Uterine smooth muscle cell (primary cell): Measurements from ENCODE around the gene SH3PXD2A. TPM values are rescaled to one million over a fixed set of nuclear protein-coding genes. Genes with fewer than 3 reads are reported as not detected.

ENCODE experiments used
- total RNA-seq: library from RNA; depleted of rRNA; stranded (reverse); fragments of >200 nt; gene quantifications from 2 replicates; pipeline ENCODE4 v1.2.3, GENCODE V29; 2014

SH3PXD2A gene
- 17.9 and 34.6 TPM in 2 replicates for total RNA-seq

GRCh38 chr10:103855424-103855823 lies at the start of gene SH3PXD2A:
SH3PXD2A (minus strand) TSS chr10:103855576; CDS start chr10:103855266, 310 bp downstream.

Other genes with a start within 250 kb of the SH3PXD2A start
- gene STN1, start 62.6 kb upstream of the SH3PXD2A start, total RNA-seq: 23.0 and 41.2 TPM in 2 replicates
- gene SLK, start 111.6 kb upstream of the SH3PXD2A start, total RNA-seq: 67.6 and 87.3 TPM in 2 replicates
- under 0.01 and 0.33 TPM in 2 replicates for gene COL17A1, start 230.3 kb upstream of the SH3PXD2A start, total RNA-seq